Activated T-cell treated with anti-CD3 and anti-CD28 coated beads, Interleukin-2, amount 50 U/mL, for 1 hour (primary cell): ENCODE data around the gene TRIM24.

ENCODE experiments used
- DNase-seq: peaks from one replicate; pipeline ENCODE4 v3.0.0-alpha.2; 2020

The TRIM24 gene

DNA sequence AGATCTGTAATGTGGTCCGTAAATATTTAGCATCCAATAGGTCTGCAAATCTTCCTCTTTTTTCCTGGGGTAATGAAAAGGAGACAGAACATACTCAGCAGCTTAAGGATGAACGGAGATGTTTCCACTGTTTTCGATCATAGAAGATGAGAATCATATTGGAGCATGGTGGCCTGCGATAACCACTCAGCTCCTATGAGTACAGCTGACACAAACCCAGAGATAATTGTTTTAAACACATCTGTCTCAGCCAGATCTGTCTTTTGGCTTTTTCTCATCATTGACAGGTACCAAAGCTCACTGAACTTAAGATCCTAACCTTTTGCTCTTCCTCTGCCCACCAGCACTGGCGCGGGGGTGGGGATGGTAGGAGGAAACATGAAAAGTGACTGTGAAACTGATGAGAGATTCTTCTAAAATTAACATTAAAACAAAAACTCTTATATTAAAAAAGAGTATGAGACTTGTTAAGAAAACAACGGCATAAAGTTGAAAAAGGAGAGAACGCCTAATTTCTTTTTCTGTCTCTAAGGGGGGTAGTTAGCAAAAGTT lies 170.1 kb downstream of the TRIM24 start:
- no peak for DNase-seq

DNA sequence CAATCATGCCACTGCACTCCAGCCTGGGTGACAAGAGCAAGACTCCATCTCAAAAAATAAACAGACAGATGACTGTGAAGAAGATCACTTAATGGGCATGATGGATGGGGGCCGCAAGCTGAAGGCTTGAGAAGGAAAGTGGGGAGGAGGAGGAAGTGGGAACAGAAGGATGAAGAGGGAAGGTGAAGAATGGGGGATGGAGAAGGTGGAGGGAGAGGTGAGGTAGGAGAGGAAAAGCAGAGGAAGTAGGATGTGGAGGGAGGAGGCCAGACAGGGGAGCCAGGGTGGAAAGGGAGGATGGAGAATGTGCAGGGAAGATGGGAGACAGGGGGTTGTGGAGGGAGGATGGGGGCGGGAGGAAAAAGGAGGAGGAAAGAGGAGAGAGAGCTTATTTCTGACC lies 172.3 kb downstream of the TRIM24 start:
- DNase-seq: no peak

DNA sequence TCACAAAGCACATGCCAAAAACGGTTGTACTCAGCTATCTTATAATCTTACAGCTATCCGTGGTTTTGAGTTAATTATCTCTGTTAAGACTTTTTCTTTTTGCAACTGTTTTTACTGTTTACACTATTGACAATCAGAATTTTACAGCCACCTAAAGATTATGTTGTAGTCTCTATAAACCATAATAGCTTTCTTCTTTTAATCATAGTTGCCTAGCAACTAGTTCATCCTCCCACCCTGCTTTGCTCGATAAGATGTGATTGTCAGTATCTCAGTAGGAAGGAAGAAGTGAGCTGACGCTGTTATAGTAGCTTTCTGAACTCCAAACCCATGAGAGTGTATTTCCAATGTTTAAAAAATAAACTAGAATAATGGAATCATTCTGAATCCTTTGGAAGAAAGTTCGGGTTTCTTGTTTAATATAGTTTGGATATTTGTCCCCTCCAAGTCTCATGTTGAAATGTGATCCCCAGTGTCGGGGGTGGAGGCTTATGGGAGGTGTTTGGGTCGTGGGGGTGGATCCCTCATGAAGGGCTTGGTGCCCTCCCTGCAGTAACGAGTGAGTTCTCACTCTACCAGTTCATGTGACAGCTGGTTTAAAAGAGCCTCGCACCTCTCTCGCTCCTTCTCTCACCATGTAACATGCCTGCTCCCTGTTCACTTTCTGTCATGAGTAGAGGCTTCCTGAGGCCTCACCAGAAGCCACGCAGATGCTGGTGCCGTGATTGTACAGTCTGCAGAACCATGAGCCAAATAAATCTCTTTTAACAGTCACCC lies 173.0 kb downstream of the TRIM24 start:
- DNase-seq: no peak
